ENCODE results near the gene SPACA6. TPM values are rescaled to one million over a fixed set of nuclear protein-coding genes. Genes with fewer than 3 reads are reported as not detected.

Gene SPACA6
- polyA plus RNA-seq, 3 donors, result 0.99 to 5.1 (median 2.4) TPM

- intact Hi-C loops (cut with micrococcal nuclease), result no loop called here
- peaks cover 27% of the 10 kb centered on the region for H4K20me1 ChIP-seq (ENCODE audit: insufficient read depth, low read length)
- peaks cover 36% of the 10 kb centered on the region for H3K79me2 ChIP-seq (ENCODE audit: insufficient read depth, low read length)
- no peak for TF ChIP-seq CTCF (IDR thresholded peaks at IDR 0.05)
- H3K27ac Mint-ChIP-seq, result peak overlapping the region; percentile 89 to 98 (median 94)
- H3K4me1 ChIP-seq (ENCODE audit: control insufficient read depth in 1 of 2, insufficient read depth in 2 of 2, low read length in 2 of 2), result peaks cover 78 to 80% of the 10 kb centered on the region in 2 donors
- peak overlapping the region; percentile 64 to 84 for H3K4me3 Mint-ChIP-seq
- H3K9me3 Mint-ChIP-seq, result peaks cover 0 to 2% (median 0%) of the 10 kb centered on the region in 7 donors
- H3K4me3 ChIP-seq (replicated peaks in 1 of 3; ENCODE audit: low read depth in 2 of 3, low read length in 3 of 3), result peak overlapping the region in 1 of 3 experiments; percentile 50
- peak overlapping the region; percentile 48 for H3K4me2 ChIP-seq (replicated peaks; ENCODE audit: extremely low read depth, low read length, poor library complexity, severe bottlenecking)
- peaks cover 0 to 7% (median 6%) of the 10 kb centered on the region in 3 donors for H3K27me3 Mint-ChIP-seq (ENCODE audit: low read depth in 3 of 3)
- peaks cover 83% of the 10 kb centered on the region for H3K4me1 Mint-ChIP-seq
- peaks cover 20 to 22% of the 10 kb centered on the region in 2 donors for H3K36me3 ChIP-seq (replicated peaks in 1 of 2; ENCODE audit: control insufficient read depth in 1 of 2, insufficient read depth in 2 of 2, low read length in 2 of 2)
- no peaks in the 10 kb centered on the region for H3K9me3 ChIP-seq (replicated peaks in 1 of 2; ENCODE audit: control insufficient read depth in 1 of 2, insufficient read depth in 1 of 2, low read length in 2 of 2)
- DNase-seq, result no peak
- no peaks in the 10 kb centered on the region for H3K27me3 ChIP-seq (ENCODE audit: control insufficient read depth in 2 of 2, insufficient read depth in 2 of 2, low read length in 2 of 2)
- peak overlapping the region; percentile 64 to 91 for H3K27ac ChIP-seq (ENCODE audit: low read depth in 1 of 2, low read length in 2 of 2)
- H2AFZ ChIP-seq (ENCODE audit: insufficient read depth, low read depth, low read length, poor library complexity, severe bottlenecking), result no peak overlapping the region
- WGBS (ENCODE audit: insufficient coverage), result 100% methylated on average over 2 of the region's 6 CpGs
- peaks cover 25 to 36% of the 10 kb centered on the region in 2 donors for H3K36me3 Mint-ChIP-seq
- no peak overlapping the region for H3K9ac ChIP-seq (ENCODE audit: insufficient read depth, low read length, poor library complexity, severe bottlenecking)
These were observed 45.8 kb upstream of the SPACA6 start for GRCh38 chr19:51647318-51647717.

GRCh38 chr19:51651216-51651846, 41.8 kb upstream of the SPACA6 start:
- peak overlapping the region; percentile 34 to 72 for H3K4me3 Mint-ChIP-seq
- peak; percentile 90 to 96 (median 95) for DNase-seq
- Histone ChIP-seq H3K4me3 (replicated peaks in 1 of 3; ENCODE audit: low read depth in 2 of 3, low read length in 3 of 3) (peak overlapping the region in 1 of 3 experiments; percentile 50), H3K9me3 (replicated peaks in 1 of 2; ENCODE audit: control insufficient read depth in 1 of 2, insufficient read depth in 1 of 2, low read length in 2 of 2) (no peaks in the 10 kb centered on the region), H3K79me2 (ENCODE audit: insufficient read depth, low read length) (peaks cover 6% of the 10 kb centered on the region), H2AFZ (ENCODE audit: insufficient read depth, low read depth, low read length, poor library complexity, severe bottlenecking) (no peak overlapping the region), H3K9ac (ENCODE audit: insufficient read depth, low read length, poor library complexity, severe bottlenecking) (peak overlapping the region; percentile 28), H3K36me3 (replicated peaks in 1 of 2; ENCODE audit: control insufficient read depth in 1 of 2, insufficient read depth in 2 of 2, low read length in 2 of 2) (no peaks in the 10 kb centered on the region), H3K4me1 (ENCODE audit: control insufficient read depth in 1 of 2, insufficient read depth in 2 of 2, low read length in 2 of 2) (peaks cover 65 to 67% of the 10 kb centered on the region in 2 donors), H3K4me2 (replicated peaks; ENCODE audit: extremely low read depth, low read length, poor library complexity, severe bottlenecking) (peak overlapping the region; percentile 49), H4K20me1 (ENCODE audit: insufficient read depth, low read length) (no peaks in the 10 kb centered on the region), H3K27ac (ENCODE audit: low read depth in 1 of 2, low read length in 2 of 2) (peak overlapping the region; percentile 65 to 89), H3K27me3 (ENCODE audit: control insufficient read depth in 2 of 2, insufficient read depth in 2 of 2, low read length in 2 of 2) (no peaks in the 10 kb centered on the region)
- TF ChIP-seq CTCF (IDR thresholded peaks at IDR 0.05), result no peak
- no peaks in the 10 kb centered on the region for H3K36me3 Mint-ChIP-seq
- peaks cover 66% of the 10 kb centered on the region for H3K4me1 Mint-ChIP-seq
- H3K27ac Mint-ChIP-seq, result peak overlapping the region; percentile 85 to 95 (median 91)
- intact Hi-C loops (cut with micrococcal nuclease), result no loop called here
- H3K9me3 Mint-ChIP-seq, result peaks cover 0 to 6% (median 0%) of the 10 kb centered on the region in 7 donors
- 0% methylated on average over 2 of the region's 7 CpGs for WGBS (ENCODE audit: insufficient coverage)
- peaks cover 2 to 13% (median 2%) of the 10 kb centered on the region in 3 donors for H3K27me3 Mint-ChIP-seq (ENCODE audit: low read depth in 3 of 3)
